A673 (cell line): ENCODE data around the gene LARP4. TPM values are rescaled to one million over a fixed set of nuclear protein-coding genes. Genes with fewer than 3 reads are reported as not detected.
A peak's percentile ranks its signal among the peaks of the same experiment; 100 is the strongest.

Experiments used
- BruUV-seq: library from RNA; stranded (reverse); fragments of 400-500 nt; replicated peaks from 2 replicates; lab custom pipeline; 2021; lab: Mats Ljungman, UMichigan
- CTCF ChIA-PET: fragments of 300-600 bp; sonication (Branson Sonifier 250); formaldehyde crosslinking; loops from one replicate; lab custom pipeline; 2022; ENCODE audit warnings: antibody characterized with exemption; lab: Charles Lee
- POLR2A ChIA-PET: fragments of 300-600 bp; sonication (Branson Sonifier 250); formaldehyde crosslinking; loops from one replicate; lab custom pipeline; 2022; ENCODE audit warnings: antibody characterized with exemption; ENCODE audit not compliant: low non-redundant PET; lab: Charles Lee
- DNase-seq: peaks from one replicate; pipeline ENCODE4 v3.0.0-alpha.2; 2015; ENCODE audit warnings: low spot score
- H3K27ac ChIP-seq: fragments of 200-600 bp; sonication (generic); 2 replicates; pipeline ENCODE4 v1.5.1; 2016; ENCODE audit warnings: mixed run types, low read depth, mild to moderate bottlenecking, mixed read lengths, antibody characterized with exemption, low read length; ENCODE audit not compliant: poor library complexity, severe bottlenecking
- H3K27me3 ChIP-seq: fragments of 200-600 bp; sonication (generic); replicated peaks from 2 replicates; pipeline ENCODE4 v1.6.1; 2017; ENCODE audit warnings: mixed run types, low read depth, mild to moderate bottlenecking, mixed read lengths, antibody characterized with exemption, low read length; ENCODE audit not compliant: insufficient read depth, poor library complexity
- H3K36me3 ChIP-seq: fragments of 200-600 bp; sonication (generic); 2 replicates; pipeline ENCODE4 v1.6.1; 2016; ENCODE audit warnings: mixed run types, mild to moderate bottlenecking, mixed read lengths, antibody characterized with exemption, low read length; ENCODE audit not compliant: insufficient read depth, poor library complexity, severe bottlenecking
- H3K4me1 ChIP-seq: fragments of 200-600 bp; sonication (generic); 2 replicates; pipeline ENCODE4 v1.6.1; 2017; ENCODE audit warnings: mixed run types, mild to moderate bottlenecking, mixed read lengths, antibody characterized with exemption, low read length; ENCODE audit not compliant: insufficient read depth, poor library complexity, severe bottlenecking
- H3K4me3 ChIP-seq: fragments of 200-600 bp; sonication (generic); 2 replicates; pipeline ENCODE4 v1.5.1; 2016; ENCODE audit warnings: low read depth, mixed run types, mild to moderate bottlenecking, mixed read lengths, low read length; ENCODE audit not compliant: poor library complexity, severe bottlenecking
- H3K9me3 ChIP-seq: fragments of 200-600 bp; sonication (generic); 2 replicates; pipeline ENCODE4 v1.6.1; 2016; ENCODE audit warnings: mixed run types, low read depth, mild to moderate bottlenecking, mixed read lengths, antibody characterized with exemption, low read length; ENCODE audit not compliant: poor library complexity, severe bottlenecking
- EZH2 ChIP-seq: fragments of 200-600 bp; sonication (generic); IDR thresholded peaks from 2 replicates; pipeline ENCODE4 v1.6.1; 2017; ENCODE audit warnings: borderline replicate concordance, low read depth, mild to moderate bottlenecking, mixed read lengths, antibody characterized with exemption, low read length; ENCODE audit not compliant: poor library complexity, severe bottlenecking
- intact Hi-C: fragments of 100-400 bp; cut with micrococcal nuclease; formaldehyde crosslinking; loops from one replicate; pipeline ENCODE4 v1.10.0; 2022; ENCODE audit not compliant: unreplicated experiment
- total RNA-seq: library from RNA; stranded (reverse); gene quantifications from 2 replicates; pipeline ENCODE4 v1.2.3, GENCODE V29; 2021
- TF ChIP-seq, protein P1 (sequence below): fragments of 300-800, 200-600 bp; sonication (generic); conservative IDR thresholded peaks from 2 replicates; pipeline ENCODE4 v1.5.1; 2017; ENCODE audit warnings: low read depth, mild to moderate bottlenecking, antibody characterized with exemption, low read length, moderate library complexity, mixed read lengths

Gene LARP4
- total RNA-seq, 1 experiment from 2014 or later = 91.0 TPM

DNA sequence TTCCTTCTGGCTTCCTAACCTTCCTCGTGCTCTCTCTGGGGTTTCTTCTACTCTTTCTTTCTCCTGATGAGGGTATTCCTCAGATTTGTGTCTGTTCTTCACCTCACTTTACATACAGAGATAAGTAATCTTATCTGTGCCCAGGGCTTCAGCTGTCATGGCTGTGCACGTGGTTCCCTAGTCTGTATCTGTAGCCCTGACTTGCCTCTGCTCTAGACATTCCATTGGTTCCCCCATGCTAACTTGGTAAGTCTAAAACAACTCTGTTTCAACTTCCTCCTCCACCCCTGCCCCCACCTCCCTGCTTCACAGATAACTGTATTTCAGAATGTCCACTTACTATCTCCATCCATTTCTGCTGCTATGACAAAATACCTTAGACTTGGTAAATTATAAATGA is 114.9 kb downstream of the LARP4 start:
- H3K27me3 ChIP-seq = no peaks in the 10 kb centered on the region
- TF ChIP-seq, protein P1, sequence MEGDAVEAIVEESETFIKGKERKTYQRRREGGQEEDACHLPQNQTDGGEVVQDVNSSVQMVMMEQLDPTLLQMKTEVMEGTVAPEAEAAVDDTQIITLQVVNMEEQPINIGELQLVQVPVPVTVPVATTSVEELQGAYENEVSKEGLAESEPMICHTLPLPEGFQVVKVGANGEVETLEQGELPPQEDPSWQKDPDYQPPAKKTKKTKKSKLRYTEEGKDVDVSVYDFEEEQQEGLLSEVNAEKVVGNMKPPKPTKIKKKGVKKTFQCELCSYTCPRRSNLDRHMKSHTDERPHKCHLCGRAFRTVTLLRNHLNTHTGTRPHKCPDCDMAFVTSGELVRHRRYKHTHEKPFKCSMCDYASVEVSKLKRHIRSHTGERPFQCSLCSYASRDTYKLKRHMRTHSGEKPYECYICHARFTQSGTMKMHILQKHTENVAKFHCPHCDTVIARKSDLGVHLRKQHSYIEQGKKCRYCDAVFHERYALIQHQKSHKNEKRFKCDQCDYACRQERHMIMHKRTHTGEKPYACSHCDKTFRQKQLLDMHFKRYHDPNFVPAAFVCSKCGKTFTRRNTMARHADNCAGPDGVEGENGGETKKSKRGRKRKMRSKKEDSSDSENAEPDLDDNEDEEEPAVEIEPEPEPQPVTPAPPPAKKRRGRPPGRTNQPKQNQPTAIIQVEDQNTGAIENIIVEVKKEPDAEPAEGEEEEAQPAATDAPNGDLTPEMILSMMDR = no peak
- H3K36me3 ChIP-seq = no peaks in the 10 kb centered on the region
- H3K4me3 ChIP-seq = no peak overlapping the region
- ChIA-PET CTCF (interaction anchor here (0.6 kb wide), 1 partner anchor 13 kb away, joined by 3 read pairs; no protein-coding TSS in a partner anchor), POLR2A (interaction anchor here (0.5 kb wide), 1 partner anchor 11 kb away, joined by 4 read pairs; no protein-coding TSS in a partner anchor)
- BruUV-seq = no TSS peak
- H3K9me3 ChIP-seq = no peaks in the 10 kb centered on the region
- intact Hi-C loops = no loop called here
- peaks cover 17% of the 10 kb centered on the region for H3K4me1 ChIP-seq
- DNase-seq = no peak
- H3K27ac ChIP-seq = no peak overlapping the region

DNA sequence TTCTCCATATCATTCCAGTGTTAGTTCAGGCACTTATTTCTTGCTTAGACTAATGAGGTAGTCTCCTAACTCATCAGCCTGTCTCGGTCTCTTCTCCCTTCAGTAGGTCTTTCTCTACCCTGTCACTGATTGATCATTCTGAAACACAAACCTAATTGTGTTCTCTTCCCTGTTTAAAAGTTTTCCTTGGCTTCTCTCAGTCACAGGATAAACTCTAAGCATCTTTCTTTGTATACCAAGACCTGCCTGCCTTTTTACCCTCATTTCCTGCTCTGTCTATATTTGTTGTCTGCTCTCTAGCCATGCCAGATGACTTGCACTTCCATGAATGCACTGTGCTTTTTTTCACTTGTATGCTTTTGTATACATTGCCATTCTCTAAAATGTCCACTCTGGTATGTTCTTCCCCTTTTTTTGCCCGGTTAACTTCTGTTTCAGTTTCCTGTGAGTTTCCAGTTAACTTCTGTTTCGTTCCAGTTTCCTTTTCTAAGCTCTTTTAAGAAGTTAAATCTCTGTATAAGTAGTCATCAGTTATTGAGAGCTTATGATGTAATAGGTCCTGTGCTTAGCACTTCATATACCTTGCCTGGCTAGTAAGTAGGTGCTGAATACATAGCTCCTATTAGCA is 116.8 kb downstream of the LARP4 start:
- no peak for TF ChIP-seq EZH2
- TF ChIP-seq, protein P1 = no peak
- H3K4me1 ChIP-seq = peaks cover 24% of the 10 kb centered on the region
- no peak overlapping the region for H3K4me3 ChIP-seq
- intact Hi-C loops = no loop called here
- peak; percentile 29 for DNase-seq
- H3K27ac ChIP-seq = peak overlapping the region; percentile 63
- H3K27me3 ChIP-seq = no peaks in the 10 kb centered on the region
- H3K36me3 ChIP-seq = no peaks in the 10 kb centered on the region
- CTCF ChIA-PET = no interaction called here
- BruUV-seq = no TSS peak
- POLR2A ChIA-PET = no interaction called here
- H3K9me3 ChIP-seq = no peaks in the 10 kb centered on the region

DNA sequence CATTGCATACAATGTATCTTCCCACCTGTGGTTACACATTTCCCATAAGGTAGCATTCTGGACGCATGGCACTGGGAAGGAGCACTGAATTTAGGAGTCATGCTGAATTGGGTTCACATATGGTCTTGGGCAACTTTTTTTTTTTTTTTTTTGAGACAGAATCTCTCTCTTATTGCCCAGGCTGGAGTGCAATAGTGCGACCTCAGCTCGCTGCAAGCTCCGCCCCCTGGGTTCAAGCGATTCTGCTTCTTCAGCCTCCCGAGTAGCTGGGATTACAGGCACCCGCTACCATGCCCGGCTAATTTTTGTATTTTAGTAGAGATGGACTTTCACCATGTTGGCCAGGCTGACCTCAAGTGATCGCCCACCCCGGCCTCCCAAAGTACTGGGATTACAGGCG is 117.4 kb downstream of the LARP4 start:
- H3K4me3 ChIP-seq = no peak overlapping the region
- ChIA-PET CTCF (interaction anchor here (0.6 kb wide), 1 partner anchor 247 kb away, joined by 3 read pairs; no protein-coding TSS in a partner anchor), POLR2A (no interaction called here)
- TF ChIP-seq EZH2 = no peak
- TF ChIP-seq, protein P1 = no peak
- intact Hi-C loops = no loop called here
- peaks cover 2% of the 10 kb centered on the region for H3K36me3 ChIP-seq
- H3K9me3 ChIP-seq = peaks cover under 1% of the 10 kb centered on the region
- no TSS peak for BruUV-seq
- DNase-seq = no peak
- H3K4me1 ChIP-seq = peaks cover 24% of the 10 kb centered on the region
- no peaks in the 10 kb centered on the region for H3K27me3 ChIP-seq
- H3K27ac ChIP-seq = peak overlapping the region; percentile 63
